Skeletal muscle cell (primary cell): Measurements from ENCODE around the gene METTL22.
A peak's percentile ranks its signal among the peaks of the same experiment; 100 is the strongest.

ENCODE experiments used
- DNase-seq: peaks from one replicate; pipeline ENCODE4 v3.0.0-alpha.2; 2010; ENCODE audit warnings: low read depth
- H3K4me3 ChIP-seq: 2 replicates; pipeline ENCODE4 v1.5.1; 2011; ENCODE audit warnings: low read depth, mild to moderate bottlenecking, control low read depth, low read length, moderate library complexity

The METTL22 gene

GRCh38 chr16:8655184-8655717 is 33.8 kb downstream of the METTL22 start:
- DNase-seq = no peak
- no peak overlapping the region for H3K4me3 ChIP-seq

GRCh38 chr16:8656376-8656775 is 34.9 kb downstream of the METTL22 start:
- DNase-seq = no peak

GRCh38 chr16:8660841-8661301 is 39.4 kb downstream of the METTL22 start:
- no peak overlapping the region for H3K4me3 ChIP-seq
- no peak for DNase-seq

More at GRCh38 chr16:8656376-8656775, 34.9 kb downstream of the METTL22 start:
- no peak overlapping the region for H3K4me3 ChIP-seq

- H3K4me3 ChIP-seq = no peak overlapping the region
- no peak for DNase-seq
These were observed 40.2 kb downstream of the METTL22 start for GRCh38 chr16:8661703-8662102.

GRCh38 chr16:8663192-8664089 is 41.9 kb downstream of the METTL22 start:
- H3K4me3 ChIP-seq = no peak overlapping the region
- no peak for DNase-seq

GRCh38 chr16:8665529-8665928 is 44.0 kb downstream of the METTL22 start:
- no peak for DNase-seq
- H3K4me3 ChIP-seq = no peak overlapping the region

- no peak overlapping the region for H3K4me3 ChIP-seq
- DNase-seq = no peak
These were observed 46.0 kb downstream of the METTL22 start for GRCh38 chr16:8667492-8667891.

- H3K4me3 ChIP-seq = no peak overlapping the region
- no peak for DNase-seq
These were observed 46.6 kb downstream of the METTL22 start for GRCh38 chr16:8668113-8668512.

- no peak for DNase-seq
- no peak overlapping the region for H3K4me3 ChIP-seq
These were observed 48.0 kb downstream of the METTL22 start for GRCh38 chr16:8669481-8669880.

- no peak for DNase-seq
- H3K4me3 ChIP-seq = no peak overlapping the region
These were observed 48.6 kb downstream of the METTL22 start for GRCh38 chr16:8670014-8670560.

- H3K4me3 ChIP-seq = peak overlapping the region; percentile 68
- DNase-seq = no peak
These were observed 52.3 kb downstream of the METTL22 start for GRCh38 chr16:8673611-8674412.

GRCh38 chr16:8674413-8675022 is 53.0 kb downstream of the METTL22 start, which contains the start of gene ABAT:
Gene ABAT, plus strand, starts transcription at chr16:8674617. Its CDS starts 61,123 bp downstream, at chr16:8735740.
- peak; percentile 36 for DNase-seq

GRCh38 chr16:8675183-8676159 is 54.0 kb downstream of the METTL22 start:
- no peak for DNase-seq
- H3K4me3 ChIP-seq = peak overlapping the region; percentile 68

More at GRCh38 chr16:8674413-8675022, 53.0 kb downstream of the METTL22 start, which contains the start of gene ABAT:
- peak within 1 kb of the TSS; percentile 68 for H3K4me3 ChIP-seq

GRCh38 chr16:8676160-8676547 is 54.7 kb downstream of the METTL22 start:
- no peak overlapping the region for H3K4me3 ChIP-seq

GRCh38 chr16:8676737-8677375 is 55.4 kb downstream of the METTL22 start:
- DNase-seq = no peak
- no peak overlapping the region for H3K4me3 ChIP-seq

More at GRCh38 chr16:8676160-8676547, 54.7 kb downstream of the METTL22 start:
- no peak for DNase-seq

GRCh38 chr16:8677481-8677880 is 56.0 kb downstream of the METTL22 start:
- DNase-seq = no peak
- no peak overlapping the region for H3K4me3 ChIP-seq

- DNase-seq = peak; percentile 28
- no peak overlapping the region for H3K4me3 ChIP-seq
These were observed 56.8 kb downstream of the METTL22 start for GRCh38 chr16:8678068-8678927.
